Upper lobe of right lung (tissue), 1 donor: ENCODE measurements around the gene TIMP3. TPM values are rescaled to one million over a fixed set of nuclear protein-coding genes. Genes with fewer than 3 reads are reported as not detected.
A peak's percentile ranks its signal among the peaks of the same experiment; 100 is the strongest.

ENCODE experiments used
- ATAC-seq: fragments of 200-7000 bp; cut with Tn5 transposase; one replicate; pipeline ENCODE4 v1.9.1; 2020; ENCODE audit warnings: mild to moderate bottlenecking, moderate library complexity
- DNase-seq: peaks from one replicate; pipeline ENCODE4 v3.0.0-alpha.2; 2020
- H3K27ac ChIP-seq: fragments of 200-600 bp; one replicate; pipeline ENCODE4 v1.8.0; 2022
- H3K27me3 ChIP-seq: fragments of 200-600 bp; one replicate; pipeline ENCODE4 v1.8.0; 2022; ENCODE audit warnings: mild to moderate bottlenecking
- H3K36me3 ChIP-seq: fragments of 200-600 bp; one replicate; pipeline ENCODE4 v1.8.0; 2022
- H3K4me1 ChIP-seq: fragments of 200-600 bp; one replicate; pipeline ENCODE4 v1.8.0; 2022
- H3K4me3 ChIP-seq: fragments of 200-600 bp; one replicate; pipeline ENCODE4 v1.8.0; 2022; ENCODE audit warnings: mild to moderate bottlenecking
- H3K9me3 ChIP-seq: fragments of 200-600 bp; one replicate; pipeline ENCODE4 v1.8.0; 2022
- CTCF ChIP-seq: fragments of 200-600 bp; IDR thresholded peaks from one replicate; pipeline ENCODE4 v1.8.0; 2022; ENCODE audit warnings: antibody characterized with exemption
- intact Hi-C: fragments of 100-400 bp; cut with DNase I; formaldehyde crosslinking; loops from one replicate; pipeline ENCODE4 v1.11.0; 2022
- total RNA-seq: library from RNA; stranded (reverse); fragmentation: NEBNext Ultra II Directional; extraction: Animal tissue kit (Norgen Biotek cat#: 25700); gene quantifications from one replicate; pipeline ENCODE4 v1.2.1, GENCODE V29; 2021
- donor health status: DM: no; HTN: yes; CAD: no; lungs with severe emphysema.

Gene TIMP3
- total RNA-seq, 1 donor from 2014 or later = 749 TPM

- H3K27ac ChIP-seq = peak overlapping the region; percentile 53
- no peak overlapping the region for H3K4me3 ChIP-seq
- no peaks in the 10 kb centered on the region for H3K36me3 ChIP-seq
- peaks cover 21% of the 10 kb centered on the region for H3K4me1 ChIP-seq
- no peaks in the 10 kb centered on the region for H3K27me3 ChIP-seq
- intact Hi-C loops = no loop called here
- TF ChIP-seq CTCF = no peak
- no peaks in the 10 kb centered on the region for H3K9me3 ChIP-seq
- DNase-seq (no peak), ATAC-seq (no peak)
Observed at GRCh38 chr22:32780726-32781310, 20.7 kb upstream of the TIMP3 start.

- no peak for DNase-seq
- H3K27ac ChIP-seq = peak overlapping the region; percentile 6
Observed at GRCh38 chr22:32781695-32782094, 19.8 kb upstream of the TIMP3 start.

GRCh38 chr22:32785321-32786026 lies 16.0 kb upstream of the TIMP3 start:
- H3K4me1 ChIP-seq = peaks cover 7% of the 10 kb centered on the region
- H3K36me3 ChIP-seq = no peaks in the 10 kb centered on the region
- ATAC-seq = no peak
- intact Hi-C loops = no loop called here
- no peaks in the 10 kb centered on the region for H3K27me3 ChIP-seq
- DNase-seq = no peak
- H3K9me3 ChIP-seq = no peaks in the 10 kb centered on the region
- no peak overlapping the region for H3K4me3 ChIP-seq
- H3K27ac ChIP-seq = no peak overlapping the region
- no peak for TF ChIP-seq CTCF

More at GRCh38 chr22:32781695-32782094, 19.8 kb upstream of the TIMP3 start:
- no peak overlapping the region for H3K4me3 ChIP-seq
- peaks cover 14% of the 10 kb centered on the region for H3K4me1 ChIP-seq
- TF ChIP-seq CTCF = no peak
- intact Hi-C loops = no loop called here
- H3K36me3 ChIP-seq = no peaks in the 10 kb centered on the region
- no peaks in the 10 kb centered on the region for H3K27me3 ChIP-seq
- no peak for ATAC-seq
- no peaks in the 10 kb centered on the region for H3K9me3 ChIP-seq

GRCh38 chr22:32786027-32786418 lies 15.5 kb upstream of the TIMP3 start:
- no peaks in the 10 kb centered on the region for H3K27me3 ChIP-seq
- H3K4me1 ChIP-seq = peaks cover 5% of the 10 kb centered on the region
- no peak overlapping the region for H3K4me3 ChIP-seq
- DNase-seq (no peak), ATAC-seq (no peak)
- TF ChIP-seq CTCF = no peak
- no peaks in the 10 kb centered on the region for H3K36me3 ChIP-seq
- H3K27ac ChIP-seq = no peak overlapping the region
- H3K9me3 ChIP-seq = no peaks in the 10 kb centered on the region
- intact Hi-C loops = no loop called here

GRCh38 chr22:32788904-32789624 lies 12.4 kb upstream of the TIMP3 start:
- no peak overlapping the region for H3K4me3 ChIP-seq
- H3K4me1 ChIP-seq = no peaks in the 10 kb centered on the region
- H3K9me3 ChIP-seq = no peaks in the 10 kb centered on the region
- H3K27me3 ChIP-seq = no peaks in the 10 kb centered on the region
- ATAC-seq (peak; percentile 78), DNase-seq (peak; percentile 75)
- TF ChIP-seq CTCF = no peak
- intact Hi-C loops = no loop called here
- H3K36me3 ChIP-seq = no peaks in the 10 kb centered on the region
- peak overlapping the region; percentile 52 for H3K27ac ChIP-seq
